ENCODE results near the gene TSHZ2. TPM values are rescaled to one million over a fixed set of nuclear protein-coding genes. Genes with fewer than 3 reads are reported as not detected.

Gene TSHZ2
- total RNA-seq, 2 experiments from 2014 or later, result 0.38 to 0.54 TPM

GRCh38 chr20:53149890-53150205, 177.7 kb downstream of the TSHZ2 start:
- ATAC-seq (no peak), DNase-seq (no peak)
- no peak overlapping the region for H3K27ac Mint-ChIP-seq
- intact Hi-C loops (cut with micrococcal nuclease), result no loop called here
- H3K4me1 Mint-ChIP-seq (ENCODE audit: low read depth), result peaks cover 25% of the 10 kb centered on the region
- H3K27me3 Mint-ChIP-seq, result peaks cover 7% of the 10 kb centered on the region
- H3K36me3 Mint-ChIP-seq (ENCODE audit: low read depth), result no peaks in the 10 kb centered on the region
- no peak overlapping the region for H3K4me3 Mint-ChIP-seq
- H3K9me3 Mint-ChIP-seq, result no peaks in the 10 kb centered on the region
- TF ChIP-seq, protein P1, sequence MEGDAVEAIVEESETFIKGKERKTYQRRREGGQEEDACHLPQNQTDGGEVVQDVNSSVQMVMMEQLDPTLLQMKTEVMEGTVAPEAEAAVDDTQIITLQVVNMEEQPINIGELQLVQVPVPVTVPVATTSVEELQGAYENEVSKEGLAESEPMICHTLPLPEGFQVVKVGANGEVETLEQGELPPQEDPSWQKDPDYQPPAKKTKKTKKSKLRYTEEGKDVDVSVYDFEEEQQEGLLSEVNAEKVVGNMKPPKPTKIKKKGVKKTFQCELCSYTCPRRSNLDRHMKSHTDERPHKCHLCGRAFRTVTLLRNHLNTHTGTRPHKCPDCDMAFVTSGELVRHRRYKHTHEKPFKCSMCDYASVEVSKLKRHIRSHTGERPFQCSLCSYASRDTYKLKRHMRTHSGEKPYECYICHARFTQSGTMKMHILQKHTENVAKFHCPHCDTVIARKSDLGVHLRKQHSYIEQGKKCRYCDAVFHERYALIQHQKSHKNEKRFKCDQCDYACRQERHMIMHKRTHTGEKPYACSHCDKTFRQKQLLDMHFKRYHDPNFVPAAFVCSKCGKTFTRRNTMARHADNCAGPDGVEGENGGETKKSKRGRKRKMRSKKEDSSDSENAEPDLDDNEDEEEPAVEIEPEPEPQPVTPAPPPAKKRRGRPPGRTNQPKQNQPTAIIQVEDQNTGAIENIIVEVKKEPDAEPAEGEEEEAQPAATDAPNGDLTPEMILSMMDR (IDR thresholded peaks at IDR 0.05), result no peak
- ChIA-PET POLR2A (no interaction called here), CTCF (interaction anchor here (1.4 kb wide), 1 partner anchor 8 kb away, joined by 5 read pairs; no protein-coding TSS in a partner anchor)

DNA sequence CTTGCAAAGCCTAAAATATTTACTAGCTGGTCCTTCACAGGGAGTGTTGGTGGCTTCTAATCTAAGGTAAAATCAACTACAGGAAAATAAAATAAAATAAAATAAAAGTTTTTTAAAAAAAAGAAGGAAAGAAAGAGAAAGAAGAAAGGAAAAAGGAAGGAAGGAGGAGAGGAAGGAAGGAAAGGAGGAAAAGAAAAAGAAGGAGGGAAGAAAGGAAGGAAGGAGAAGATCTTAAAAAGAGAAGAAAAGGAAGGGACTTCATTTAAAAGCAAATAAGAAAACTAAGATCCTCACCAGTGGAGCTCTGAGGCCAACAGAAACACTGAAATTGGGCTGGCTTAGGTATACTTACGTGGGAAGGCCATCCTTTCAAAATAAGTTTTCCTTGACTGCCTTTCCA, 178.4 kb downstream of the TSHZ2 start:
- ATAC-seq (no peak), DNase-seq (no peak)
- Mint-ChIP-seq H3K4me3 (no peak overlapping the region), H3K27me3 (peaks cover 10% of the 10 kb centered on the region), H3K4me1 (ENCODE audit: low read depth) (peaks cover 24% of the 10 kb centered on the region), H3K9me3 (no peaks in the 10 kb centered on the region), H3K27ac (no peak overlapping the region), H3K36me3 (ENCODE audit: low read depth) (no peaks in the 10 kb centered on the region)
- CTCF ChIA-PET, result interaction anchor here (1.4 to 1.8 kb wide), 2 partner anchors 15 to 67 kb away, joined by 3 to 5 read pairs; no protein-coding TSS in a partner anchor
- intact Hi-C loops (cut with micrococcal nuclease), result no loop called here
- TF ChIP-seq, protein P1 (IDR thresholded peaks at IDR 0.05), result no peak
- POLR2A ChIA-PET, result no interaction called here

DNA sequence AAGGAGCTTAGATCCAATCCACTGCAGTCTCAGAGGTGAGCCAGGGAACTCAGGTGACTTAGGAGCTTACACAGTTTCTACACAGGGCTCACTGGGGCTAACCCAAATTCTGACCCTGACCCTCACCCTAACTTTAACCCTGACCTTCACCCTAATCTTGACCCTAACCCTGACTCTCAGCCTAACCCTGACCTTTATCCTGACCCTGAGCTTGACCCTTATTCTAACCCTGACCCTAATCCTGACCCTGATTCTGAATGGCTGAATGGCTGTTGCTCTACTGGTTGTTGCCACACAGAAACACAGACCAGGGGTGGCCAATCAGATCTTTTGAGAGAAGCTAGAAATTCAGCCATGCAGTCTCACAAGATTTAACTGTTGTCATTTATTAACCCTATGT, 180.1 kb downstream of the TSHZ2 start:
- Mint-ChIP-seq H3K36me3 (ENCODE audit: low read depth) (no peaks in the 10 kb centered on the region), H3K27ac (no peak overlapping the region), H3K4me1 (ENCODE audit: low read depth) (peaks cover 7% of the 10 kb centered on the region), H3K4me3 (no peak overlapping the region), H3K9me3 (no peaks in the 10 kb centered on the region), H3K27me3 (peaks cover 10% of the 10 kb centered on the region)
- POLR2A ChIA-PET, result no interaction called here
- CTCF ChIA-PET, result no interaction called here
- intact Hi-C loops (cut with micrococcal nuclease), result no loop called here
- TF ChIP-seq, protein P1 (IDR thresholded peaks at IDR 0.05), result no peak
- ATAC-seq (no peak), DNase-seq (no peak)

- peak; percentile 15 for DNase-seq
- Mint-ChIP-seq H3K4me1 (ENCODE audit: low read depth) (peaks cover under 1% of the 10 kb centered on the region), H3K36me3 (ENCODE audit: low read depth) (no peaks in the 10 kb centered on the region), H3K4me3 (no peak overlapping the region), H3K9me3 (no peaks in the 10 kb centered on the region), H3K27ac (no peak overlapping the region), H3K27me3 (peaks cover 3% of the 10 kb centered on the region)
- ChIA-PET POLR2A (no interaction called here), CTCF (interaction anchor here (0.5 to 1.2 kb wide), 2 partner anchors 65 to 175 kb away, joined by 3 read pairs; no protein-coding TSS in a partner anchor)
- TF ChIP-seq, protein P1 (IDR thresholded peaks at IDR 0.05), result no peak
- ATAC-seq, result peak; percentile 77
- intact Hi-C loops (cut with micrococcal nuclease), result no loop called here
These were observed 182.4 kb downstream of the TSHZ2 start for GRCh38 chr20:53154540-53154939.

DNA sequence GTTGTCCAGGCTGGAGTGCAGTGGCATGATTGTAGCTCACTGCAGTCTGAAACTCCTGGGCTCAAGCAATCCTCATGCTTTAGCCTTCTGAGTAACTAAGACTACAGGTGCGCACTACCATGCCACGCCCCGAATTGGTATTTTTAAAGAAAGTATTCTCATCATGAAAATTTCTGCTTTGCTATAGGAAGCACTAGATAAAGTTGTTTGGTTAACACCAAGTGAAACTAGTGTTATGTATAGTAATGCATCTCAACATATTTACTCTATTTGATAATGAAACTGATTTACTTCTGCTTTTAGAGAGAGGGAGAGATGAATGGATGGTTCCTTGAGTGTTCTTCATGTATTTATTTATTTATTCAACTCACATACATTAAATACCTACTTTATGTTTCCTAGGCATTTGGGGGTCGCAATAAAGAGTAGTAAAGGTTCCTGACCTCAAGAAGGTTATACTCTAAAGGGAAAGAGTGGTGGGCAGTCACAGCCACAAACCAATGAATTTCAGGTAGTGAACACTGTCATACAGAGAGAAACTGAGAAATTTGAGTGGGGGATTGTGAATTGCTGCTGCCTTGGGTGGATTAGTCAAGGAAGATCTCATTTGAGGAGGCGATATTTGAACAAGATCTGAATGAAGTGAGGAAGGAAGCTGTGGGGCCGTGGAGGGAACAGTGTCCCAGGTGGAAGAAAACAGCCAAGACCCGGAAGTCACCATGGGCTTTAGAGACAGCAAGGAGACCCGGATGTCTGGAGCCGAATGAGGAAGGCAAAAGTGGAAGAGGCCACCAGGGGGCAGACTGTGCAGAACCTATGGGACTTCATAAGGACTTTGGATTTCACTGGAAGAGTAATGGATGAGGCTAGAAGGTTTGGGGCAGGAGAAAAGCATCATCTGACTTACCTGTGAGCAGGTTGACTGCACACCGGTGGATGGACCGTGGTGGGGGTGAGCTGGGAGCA, 185.6 kb downstream of the TSHZ2 start:
- DNase-seq (peak; percentile 68), ATAC-seq (peak; percentile 17)
- TF ChIP-seq, protein P1 (IDR thresholded peaks at IDR 0.05), result peak; percentile 62
- H3K9me3 Mint-ChIP-seq, result no peaks in the 10 kb centered on the region
- intact Hi-C loops (cut with micrococcal nuclease), result no loop called here
- no peaks in the 10 kb centered on the region for H3K36me3 Mint-ChIP-seq (ENCODE audit: low read depth)
- peaks cover 4% of the 10 kb centered on the region for H3K27me3 Mint-ChIP-seq
- no peak overlapping the region for H3K4me3 Mint-ChIP-seq
- H3K4me1 Mint-ChIP-seq (ENCODE audit: low read depth), result peaks cover 3% of the 10 kb centered on the region
- POLR2A ChIA-PET, result no interaction called here
- CTCF ChIA-PET, result interaction anchor here (1.0 to 2.0 kb wide), 5 partner anchors 8 to 390 kb away, joined by 3 to 8 read pairs (median 5); no protein-coding TSS in a partner anchor
- H3K27ac Mint-ChIP-seq, result no peak overlapping the region
